IPS DF 19.7 (cell line): ENCODE results near the gene MRPL24.

Source experiments
- DNase-seq: peaks from one replicate; pipeline ENCODE4 v3.0.0-alpha.2; 2013; ENCODE audit warnings: low read depth, low spot score

Gene MRPL24

GRCh38 chr1:156709757-156710489 is 31.0 kb downstream of the MRPL24 start:
- DNase-seq: no peak

GRCh38 chr1:156709031-156709430 is 31.9 kb downstream of the MRPL24 start:
- DNase-seq: no peak

- DNase-seq: no peak
These were observed 32.6 kb downstream of the MRPL24 start for GRCh38 chr1:156708218-156708661.

GRCh38 chr1:156707417-156708217 is 33.3 kb downstream of the MRPL24 start:
- DNase-seq: no peak

- DNase-seq: no peak
These were observed 34.1 kb downstream of the MRPL24 start for GRCh38 chr1:156706657-156707416.

- no peak for DNase-seq
These were observed 34.8 kb downstream of the MRPL24 start for GRCh38 chr1:156705918-156706656.

GRCh38 chr1:156705321-156705917 is 35.5 kb downstream of the MRPL24 start, which contains the start of gene CRABP2:
Gene CRABP2 (minus strand): TSS chr1:156705583. CDS start chr1:156705446, 137 bp downstream.
- no peak for DNase-seq

GRCh38 chr1:156704930-156705320 is 36.0 kb downstream of the MRPL24 start:
- no peak for DNase-seq

GRCh38 chr1:156704166-156704711 is 36.6 kb downstream of the MRPL24 start:
- no peak for DNase-seq

- DNase-seq: no peak
These were observed 37.1 kb downstream of the MRPL24 start for GRCh38 chr1:156703741-156704140.

- no peak for DNase-seq
These were observed 37.6 kb downstream of the MRPL24 start for GRCh38 chr1:156703336-156703735.

GRCh38 chr1:156700736-156701531 is 40.0 kb downstream of the MRPL24 start:
- DNase-seq: no peak

- DNase-seq: no peak
These were observed 41.9 kb downstream of the MRPL24 start for GRCh38 chr1:156698995-156699394.

- no peak for DNase-seq
These were observed 43.4 kb downstream of the MRPL24 start for GRCh38 chr1:156697481-156697880.

GRCh38 chr1:156696755-156697154 is 44.1 kb downstream of the MRPL24 start:
- DNase-seq: no peak

- no peak for DNase-seq
These were observed 46.3 kb downstream of the MRPL24 start for GRCh38 chr1:156694690-156694962.

- no peak for DNase-seq
These were observed 46.8 kb downstream of the MRPL24 start for GRCh38 chr1:156693848-156694689.

GRCh38 chr1:156692925-156693847 is 47.7 kb downstream of the MRPL24 start:
- no peak for DNase-seq
